WTC11 (cell line): ENCODE data around the gene PDAP1. TPM values are rescaled to one million over a fixed set of nuclear protein-coding genes. Genes with fewer than 3 reads are reported as not detected.

Experiments used
- ATAC-seq: fragments of 200-7000 bp; cut with Tn5 transposase; 2 replicates; pipeline ENCODE4 v1.10.0; 2021; ENCODE audit warnings: mild to moderate bottlenecking, moderate library complexity
- CTCF ChIA-PET: fragments of 300-600 bp; sonication (Branson Sonifier 250); formaldehyde crosslinking; loops from one replicate; lab custom pipeline; 2021; ENCODE audit warnings: antibody characterized with exemption; lab: Charles Lee
- POLR2A ChIA-PET: fragments of 350-600 bp; sonication (Branson Sonifier 250); formaldehyde crosslinking; loops from one replicate; lab custom pipeline; 2021; ENCODE audit warnings: antibody characterized with exemption; lab: Charles Lee
- DNase-seq: peaks from one replicate; pipeline ENCODE4 v3.0.0; 2021; ENCODE audit warnings: low spot score
- H3K27ac Mint-ChIP-seq: 2 replicates; pipeline ENCODE4 v1.8.0; 2021; ENCODE audit warnings: mixed read lengths
- H3K27me3 Mint-ChIP-seq: 2 replicates; pipeline ENCODE4 v1.8.0; 2021; ENCODE audit warnings: low read depth, mild to moderate bottlenecking, moderate library complexity, mixed read lengths
- H3K36me3 Mint-ChIP-seq: 2 replicates; pipeline ENCODE4 v1.8.0; 2021; ENCODE audit warnings: mixed read lengths
- H3K4me1 Mint-ChIP-seq: 2 replicates; pipeline ENCODE4 v1.8.0; 2022; ENCODE audit warnings: mixed read lengths
- H3K4me3 Mint-ChIP-seq: 2 replicates; pipeline ENCODE4 v1.8.0; 2021; ENCODE audit warnings: mild to moderate bottlenecking, moderate library complexity, mixed read lengths
- H3K9me3 Mint-ChIP-seq: 2 replicates; pipeline ENCODE4 v1.8.0; 2021; ENCODE audit warnings: mixed read lengths
- ATF1 ChIP-seq: sonication (generic); formaldehyde crosslinking; IDR thresholded peaks from 2 replicates; pipeline ENCODE4 v1.8.1; 2023; ENCODE audit warnings: mild to moderate bottlenecking, moderate library complexity, missing genetic modification reagents
- CREB1 ChIP-seq: sonication (generic); formaldehyde crosslinking; IDR thresholded peaks from 2 replicates; pipeline ENCODE4 v1.8.0; 2023; ENCODE audit warnings: mild to moderate bottlenecking, missing genetic modification reagents
- NFE2L1 ChIP-seq: sonication (generic); formaldehyde crosslinking; IDR thresholded peaks from 2 replicates; pipeline ENCODE4 v1.8.1; 2023; ENCODE audit warnings: missing genetic modification reagents
- RELA ChIP-seq: sonication (generic); formaldehyde crosslinking; IDR thresholded peaks from 2 replicates; pipeline ENCODE4 v1.8.1; 2022; ENCODE audit warnings: missing genetic modification reagents, mild to moderate bottlenecking, borderline replicate concordance
- SMAD4 ChIP-seq: sonication (generic); formaldehyde crosslinking; IDR thresholded peaks from 2 replicates; pipeline ENCODE4 v1.8.0; 2022; ENCODE audit warnings: mild to moderate bottlenecking, missing genetic modification reagents
- TEAD4 ChIP-seq: sonication (generic); formaldehyde crosslinking; IDR thresholded peaks from 2 replicates; pipeline ENCODE4 v1.8.0; 2022; ENCODE audit warnings: mild to moderate bottlenecking, missing genetic modification reagents
- ZNF138 ChIP-seq: sonication (generic); formaldehyde crosslinking; conservative IDR thresholded peaks from 2 replicates; pipeline ENCODE4 v1.8.1; 2022; ENCODE audit warnings: mild to moderate bottlenecking, moderate library complexity, missing genetic modification reagents
- ZNF263 ChIP-seq: sonication (generic); formaldehyde crosslinking; IDR thresholded peaks from 2 replicates; pipeline ENCODE4 v1.8.1; 2022; ENCODE audit warnings: low read depth, mild to moderate bottlenecking, moderate library complexity, missing genetic modification reagents
- ZNF317 ChIP-seq: sonication (generic); formaldehyde crosslinking; IDR thresholded peaks from 2 replicates; pipeline ENCODE4 v1.8.1; 2023; ENCODE audit warnings: low read depth, mild to moderate bottlenecking, moderate library complexity, missing genetic modification reagents, borderline replicate concordance
- total RNA-seq: library from RNA; stranded (reverse); gene quantifications from 3 replicates; pipeline ENCODE4 v1.2.3, GENCODE V29; 2021
- TF ChIP-seq, protein P1 (sequence below): sonication (generic); formaldehyde crosslinking; IDR thresholded peaks from 2 replicates; pipeline ENCODE4 v1.8.1; 2023; ENCODE audit warnings: mild to moderate bottlenecking, missing genetic modification reagents, moderate library complexity
- TF ChIP-seq, protein P2 (sequence below): sonication (generic); formaldehyde crosslinking; IDR thresholded peaks from 2 replicates; pipeline ENCODE4 v1.8.1; 2023; ENCODE audit warnings: mild to moderate bottlenecking, missing genetic modification reagents
- TF ChIP-seq, protein P3 (sequence below): sonication (generic); formaldehyde crosslinking; IDR thresholded peaks from 2 replicates; pipeline ENCODE4 v1.8.1; 2022; ENCODE audit warnings: mild to moderate bottlenecking, missing genetic modification reagents, moderate library complexity, borderline replicate concordance
- TF ChIP-seq, protein P4 (sequence below): fragments of 200-600 bp; IDR thresholded peaks from 2 replicates; pipeline ENCODE4 v1.8.0; 2022; ENCODE audit warnings: antibody characterized with exemption

PDAP1 gene
- total RNA-seq, 1 experiment from 2014 or later: 177 TPM

DNA sequence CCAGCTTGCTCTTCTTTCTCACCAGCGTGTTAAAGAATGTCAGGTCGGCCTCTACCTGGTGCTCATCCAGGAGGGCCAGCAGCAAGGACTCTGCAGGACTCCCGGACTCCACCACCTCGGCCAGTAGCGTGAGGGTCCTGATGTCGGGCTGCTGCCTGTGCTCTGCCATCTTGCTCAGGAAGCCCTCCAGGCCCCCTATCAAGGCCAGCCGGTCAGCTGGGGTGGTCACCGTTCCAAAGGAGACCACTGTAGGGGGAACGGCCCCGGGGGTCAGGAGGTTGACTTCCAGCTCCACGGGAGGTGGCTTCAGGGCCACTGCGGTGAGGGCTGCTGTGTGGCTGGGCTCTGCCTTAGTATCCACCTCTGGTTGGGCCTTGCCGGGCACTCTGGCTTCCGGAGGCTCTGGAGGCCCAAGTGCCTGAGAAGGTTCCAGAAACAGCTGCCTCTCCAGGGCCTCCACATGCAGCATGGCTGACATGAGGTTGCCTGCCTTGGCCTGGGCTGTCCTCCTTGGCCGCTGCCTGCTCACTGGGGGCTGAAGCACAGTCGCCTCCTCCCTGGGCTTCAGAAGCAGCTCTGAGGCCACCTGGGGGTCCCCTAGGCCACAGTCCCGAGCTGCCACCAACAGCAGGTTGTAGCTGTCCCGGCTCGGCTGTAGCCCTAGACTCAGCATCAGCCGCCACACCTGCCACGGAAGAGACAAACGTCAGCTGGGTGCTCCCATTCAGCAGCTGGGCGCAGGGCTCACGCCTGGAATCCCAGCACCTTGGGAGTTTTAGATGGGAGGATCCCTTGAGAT, 16.7 kb upstream of the PDAP1 start:
- DNase-seq (no peak), ATAC-seq (no peak)
- CTCF ChIA-PET: no interaction called here
- POLR2A ChIA-PET: interaction anchor here (0.6 kb wide), 2 partner anchors 16 to 37 kb away, joined by 3 read pairs; partner anchors contain the start of gene BUD31
- Mint-ChIP-seq H3K4me1 (peaks cover 9% of the 10 kb centered on the region), H3K36me3 (peaks cover 60% of the 10 kb centered on the region), H3K27me3 (no peaks in the 10 kb centered on the region; the same call in 1 of the 2 replicates), H3K27ac (no peak overlapping the region), H3K4me3 (no peak overlapping the region), H3K9me3 (no peaks in the 10 kb centered on the region)
- no peak for TF ChIP-seq RELA (CRISPR knock-in tag)
- TF ChIP-seq, protein P1, sequence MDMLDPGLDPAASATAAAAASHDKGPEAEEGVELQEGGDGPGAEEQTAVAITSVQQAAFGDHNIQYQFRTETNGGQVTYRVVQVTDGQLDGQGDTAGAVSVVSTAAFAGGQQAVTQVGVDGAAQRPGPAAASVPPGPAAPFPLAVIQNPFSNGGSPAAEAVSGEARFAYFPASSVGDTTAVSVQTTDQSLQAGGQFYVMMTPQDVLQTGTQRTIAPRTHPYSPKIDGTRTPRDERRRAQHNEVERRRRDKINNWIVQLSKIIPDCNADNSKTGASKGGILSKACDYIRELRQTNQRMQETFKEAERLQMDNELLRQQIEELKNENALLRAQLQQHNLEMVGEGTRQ (CRISPR knock-in tag): no peak
- TF ChIP-seq SMAD4 (CRISPR knock-in tag): no peak

DNA sequence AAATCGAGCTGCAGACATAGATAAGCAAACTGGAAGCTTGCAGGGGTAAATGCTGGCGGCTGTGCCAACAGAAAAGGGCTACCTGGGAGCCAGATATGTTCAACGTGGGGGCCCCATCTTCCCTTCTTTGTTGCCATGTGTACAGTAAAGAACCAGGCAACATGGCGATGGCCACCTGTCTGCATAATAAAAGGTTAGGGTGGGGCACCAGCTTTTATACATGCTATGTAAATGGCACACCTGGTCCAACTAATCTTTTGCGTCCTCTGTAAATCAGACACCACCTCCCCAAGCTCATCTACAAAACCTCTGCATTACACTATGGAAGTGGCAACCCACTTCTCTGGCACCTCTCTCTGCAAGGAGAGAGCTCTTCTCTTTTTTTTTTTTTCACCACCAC, 14.2 kb upstream of the PDAP1 start:
- DNase-seq (no peak), ATAC-seq (no peak)
- Mint-ChIP-seq H3K9me3 (no peaks in the 10 kb centered on the region), H3K4me3 (no peak overlapping the region), H3K27me3 (no peaks in the 10 kb centered on the region; the same call in 1 of the 2 replicates), H3K4me1 (peaks cover 9% of the 10 kb centered on the region), H3K36me3 (peaks cover 62% of the 10 kb centered on the region), H3K27ac (peak overlapping the region; percentile 91)
- TF ChIP-seq ATF1 (CRISPR knock-in tag): no peak
- ChIA-PET CTCF (no interaction called here), POLR2A (interaction anchor here (0.6 to 1.1 kb wide), 2 partner anchors 14 to 28 kb away, joined by 5 to 8 read pairs; partner anchors contain the start of genes BUD31 and PDAP1)

DNA sequence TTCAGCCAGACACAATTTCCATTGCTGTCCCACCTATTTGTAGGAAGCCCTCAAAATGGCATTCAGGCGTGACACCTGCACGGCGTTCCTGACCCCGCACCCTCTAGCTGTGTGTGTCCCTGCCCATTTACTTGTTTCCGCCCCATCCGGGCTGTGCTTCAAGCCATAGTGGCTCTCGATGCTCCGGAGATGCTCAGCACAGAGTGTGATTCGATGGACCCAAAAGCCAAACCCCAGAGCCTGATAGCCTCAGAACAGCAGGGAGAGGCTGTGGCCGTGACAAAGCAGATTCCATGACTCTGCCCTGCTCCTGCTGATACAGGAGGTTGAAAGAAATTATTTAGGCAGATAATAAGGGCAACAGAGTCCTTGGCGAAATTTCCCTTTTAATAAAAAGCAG, 13.8 kb upstream of the PDAP1 start:
- no peak for DNase-seq
- Mint-ChIP-seq H3K4me1 (peaks cover 9% of the 10 kb centered on the region), H3K4me3 (no peak overlapping the region), H3K36me3 (peaks cover 66% of the 10 kb centered on the region), H3K27ac (peak overlapping the region; percentile 83; the same call in 1 of the 2 replicates), H3K9me3 (no peaks in the 10 kb centered on the region), H3K27me3 (no peaks in the 10 kb centered on the region; the same call in 1 of the 2 replicates)
- POLR2A ChIA-PET: interaction anchor here (0.6 to 1.1 kb wide), 2 partner anchors 13 to 28 kb away, joined by 5 to 8 read pairs; partner anchors contain the start of genes BUD31 and PDAP1
- TF ChIP-seq CREB1: no peak
- no peak for TF ChIP-seq ZNF263 (CRISPR knock-in tag)
- TF ChIP-seq, protein P2, sequence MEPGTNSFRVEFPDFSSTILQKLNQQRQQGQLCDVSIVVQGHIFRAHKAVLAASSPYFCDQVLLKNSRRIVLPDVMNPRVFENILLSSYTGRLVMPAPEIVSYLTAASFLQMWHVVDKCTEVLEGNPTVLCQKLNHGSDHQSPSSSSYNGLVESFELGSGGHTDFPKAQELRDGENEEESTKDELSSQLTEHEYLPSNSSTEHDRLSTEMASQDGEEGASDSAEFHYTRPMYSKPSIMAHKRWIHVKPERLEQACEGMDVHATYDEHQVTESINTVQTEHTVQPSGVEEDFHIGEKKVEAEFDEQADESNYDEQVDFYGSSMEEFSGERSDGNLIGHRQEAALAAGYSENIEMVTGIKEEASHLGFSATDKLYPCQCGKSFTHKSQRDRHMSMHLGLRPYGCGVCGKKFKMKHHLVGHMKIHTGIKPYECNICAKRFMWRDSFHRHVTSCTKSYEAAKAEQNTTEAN: no peak
- TF ChIP-seq, protein P3, sequence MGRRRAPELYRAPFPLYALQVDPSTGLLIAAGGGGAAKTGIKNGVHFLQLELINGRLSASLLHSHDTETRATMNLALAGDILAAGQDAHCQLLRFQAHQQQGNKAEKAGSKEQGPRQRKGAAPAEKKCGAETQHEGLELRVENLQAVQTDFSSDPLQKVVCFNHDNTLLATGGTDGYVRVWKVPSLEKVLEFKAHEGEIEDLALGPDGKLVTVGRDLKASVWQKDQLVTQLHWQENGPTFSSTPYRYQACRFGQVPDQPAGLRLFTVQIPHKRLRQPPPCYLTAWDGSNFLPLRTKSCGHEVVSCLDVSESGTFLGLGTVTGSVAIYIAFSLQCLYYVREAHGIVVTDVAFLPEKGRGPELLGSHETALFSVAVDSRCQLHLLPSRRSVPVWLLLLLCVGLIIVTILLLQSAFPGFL (CRISPR knock-in tag): no peak
- CTCF ChIA-PET: no interaction called here
- peak; percentile 11; the same call in 1 of the 2 replicates for ATAC-seq

DNA sequence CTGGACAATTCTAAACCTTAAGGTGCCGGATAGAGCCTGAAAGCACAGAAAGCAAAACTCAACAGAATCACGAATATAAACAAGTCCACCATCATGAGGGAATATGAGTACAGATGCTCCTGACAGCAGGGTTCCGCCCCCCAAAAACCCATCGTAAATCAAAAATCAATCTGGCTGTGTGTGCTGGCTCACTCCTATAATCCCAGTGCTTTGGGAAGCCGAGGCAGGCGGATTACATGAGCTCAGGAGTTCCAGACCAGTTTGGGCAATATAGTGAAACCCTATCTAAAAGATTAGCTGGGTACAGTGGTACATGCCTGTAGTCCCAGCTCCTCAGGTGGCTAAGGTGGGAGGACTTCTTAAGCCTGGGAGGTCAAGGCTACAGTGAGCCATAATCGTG, 12.6 kb upstream of the PDAP1 start:
- no peak overlapping the region for H3K27ac Mint-ChIP-seq
- TF ChIP-seq, protein P4, sequence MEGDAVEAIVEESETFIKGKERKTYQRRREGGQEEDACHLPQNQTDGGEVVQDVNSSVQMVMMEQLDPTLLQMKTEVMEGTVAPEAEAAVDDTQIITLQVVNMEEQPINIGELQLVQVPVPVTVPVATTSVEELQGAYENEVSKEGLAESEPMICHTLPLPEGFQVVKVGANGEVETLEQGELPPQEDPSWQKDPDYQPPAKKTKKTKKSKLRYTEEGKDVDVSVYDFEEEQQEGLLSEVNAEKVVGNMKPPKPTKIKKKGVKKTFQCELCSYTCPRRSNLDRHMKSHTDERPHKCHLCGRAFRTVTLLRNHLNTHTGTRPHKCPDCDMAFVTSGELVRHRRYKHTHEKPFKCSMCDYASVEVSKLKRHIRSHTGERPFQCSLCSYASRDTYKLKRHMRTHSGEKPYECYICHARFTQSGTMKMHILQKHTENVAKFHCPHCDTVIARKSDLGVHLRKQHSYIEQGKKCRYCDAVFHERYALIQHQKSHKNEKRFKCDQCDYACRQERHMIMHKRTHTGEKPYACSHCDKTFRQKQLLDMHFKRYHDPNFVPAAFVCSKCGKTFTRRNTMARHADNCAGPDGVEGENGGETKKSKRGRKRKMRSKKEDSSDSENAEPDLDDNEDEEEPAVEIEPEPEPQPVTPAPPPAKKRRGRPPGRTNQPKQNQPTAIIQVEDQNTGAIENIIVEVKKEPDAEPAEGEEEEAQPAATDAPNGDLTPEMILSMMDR: no peak
- no peak for TF ChIP-seq TEAD4 (CRISPR knock-in tag)
- no peak for TF ChIP-seq ZNF317 (CRISPR knock-in tag)
- TF ChIP-seq ZNF138 (CRISPR knock-in tag): no peak
- TF ChIP-seq NFE2L1 (CRISPR knock-in tag): no peak
- TF ChIP-seq, all 79 proteins: peak for 0
- ATAC-seq: no peak
- H3K4me3 Mint-ChIP-seq: no peak overlapping the region
- peaks cover 70% of the 10 kb centered on the region for H3K36me3 Mint-ChIP-seq
- DNase-seq: no peak
- ChIA-PET POLR2A (no interaction called here), CTCF (no interaction called here)
- no peaks in the 10 kb centered on the region; the same call in 1 of the 2 replicates for H3K27me3 Mint-ChIP-seq
- no peaks in the 10 kb centered on the region for H3K9me3 Mint-ChIP-seq
- H3K4me1 Mint-ChIP-seq: peaks cover 9% of the 10 kb centered on the region
